ENCODE data around the gene KLHL29. TPM values are rescaled to one million over a fixed set of nuclear protein-coding genes. Genes with fewer than 3 reads are reported as not detected.

KLHL29 gene
- total RNA-seq, 2 donors from 2014 or later = 2.0 to 2.9 TPM

DNA sequence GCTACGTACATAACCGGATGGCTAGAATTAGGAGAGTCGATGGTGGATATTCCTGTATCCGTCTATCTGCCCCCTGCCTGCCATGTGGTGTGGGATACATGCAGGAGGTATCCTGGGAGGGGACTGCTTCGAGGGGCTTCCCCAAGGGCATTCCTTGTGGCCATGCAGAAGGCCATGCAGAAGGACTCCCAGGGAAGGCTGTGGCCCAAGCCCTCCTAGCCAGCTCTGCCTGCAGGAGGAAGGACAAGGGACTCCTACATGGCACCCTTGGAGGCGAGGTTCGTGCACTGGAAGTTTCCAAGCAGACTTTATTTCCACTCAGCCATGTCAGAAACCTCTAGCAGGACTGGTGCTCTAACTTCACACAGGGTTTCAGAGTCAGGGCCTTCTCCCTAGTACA is 136.1 kb downstream of the KLHL29 start:
- Histone ChIP-seq H3K27ac (no peak overlapping the region), H3K4me1 (no peaks in the 10 kb centered on the region), H3K36me3 (no peaks in the 10 kb centered on the region), H3K4me3 (no peak overlapping the region), H3K27me3 (no peaks in the 10 kb centered on the region), H3K9me3 (no peaks in the 10 kb centered on the region), H3K9ac (ENCODE audit: low read depth in 2 of 2, low read length in 2 of 2) (no peak overlapping the region)
- no peak for DNase-seq
- intact Hi-C loops (cut with DNase I) = no loop called here
- TF ChIP-seq, protein P1, sequence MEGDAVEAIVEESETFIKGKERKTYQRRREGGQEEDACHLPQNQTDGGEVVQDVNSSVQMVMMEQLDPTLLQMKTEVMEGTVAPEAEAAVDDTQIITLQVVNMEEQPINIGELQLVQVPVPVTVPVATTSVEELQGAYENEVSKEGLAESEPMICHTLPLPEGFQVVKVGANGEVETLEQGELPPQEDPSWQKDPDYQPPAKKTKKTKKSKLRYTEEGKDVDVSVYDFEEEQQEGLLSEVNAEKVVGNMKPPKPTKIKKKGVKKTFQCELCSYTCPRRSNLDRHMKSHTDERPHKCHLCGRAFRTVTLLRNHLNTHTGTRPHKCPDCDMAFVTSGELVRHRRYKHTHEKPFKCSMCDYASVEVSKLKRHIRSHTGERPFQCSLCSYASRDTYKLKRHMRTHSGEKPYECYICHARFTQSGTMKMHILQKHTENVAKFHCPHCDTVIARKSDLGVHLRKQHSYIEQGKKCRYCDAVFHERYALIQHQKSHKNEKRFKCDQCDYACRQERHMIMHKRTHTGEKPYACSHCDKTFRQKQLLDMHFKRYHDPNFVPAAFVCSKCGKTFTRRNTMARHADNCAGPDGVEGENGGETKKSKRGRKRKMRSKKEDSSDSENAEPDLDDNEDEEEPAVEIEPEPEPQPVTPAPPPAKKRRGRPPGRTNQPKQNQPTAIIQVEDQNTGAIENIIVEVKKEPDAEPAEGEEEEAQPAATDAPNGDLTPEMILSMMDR (IDR thresholded peaks at IDR 0.05) = no peak

DNA sequence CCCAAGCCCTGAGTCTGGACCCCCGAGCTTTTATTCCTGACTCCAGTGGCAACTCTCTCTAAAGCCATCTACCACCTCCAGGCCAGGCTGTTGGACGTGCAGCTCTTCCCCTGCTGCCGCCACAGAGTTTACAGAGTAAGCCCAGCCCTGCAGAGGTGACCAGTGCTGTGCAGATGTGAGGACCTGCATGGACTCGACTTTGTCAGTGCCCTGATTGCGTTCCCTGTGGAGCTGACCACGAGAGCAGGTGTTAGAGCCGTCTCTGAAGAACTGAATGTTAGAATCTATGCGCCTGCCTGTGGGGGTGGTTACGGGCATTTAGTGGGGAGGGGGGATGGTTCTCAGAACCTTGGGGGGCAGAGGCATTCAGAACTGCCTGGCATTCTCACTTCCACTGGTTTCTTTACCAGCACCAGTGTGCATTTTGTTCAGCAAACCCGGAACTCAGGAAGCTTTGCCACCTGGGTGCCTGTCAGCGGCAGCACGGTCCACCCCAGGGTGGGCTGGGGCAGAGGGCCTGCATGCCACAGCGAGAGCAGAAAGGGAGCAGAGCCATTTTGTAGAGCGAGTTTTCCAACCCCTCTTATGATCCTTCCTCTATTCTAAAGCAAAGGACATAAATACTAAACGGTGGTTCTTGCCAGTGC is 137.9 kb downstream of the KLHL29 start:
- TF ChIP-seq, protein P1 (IDR thresholded peaks at IDR 0.05) = no peak
- no peaks in the 10 kb centered on the region for H3K36me3 ChIP-seq
- intact Hi-C loops (cut with DNase I) = no loop called here
- no peak overlapping the region for H3K4me3 ChIP-seq
- no peak overlapping the region for H3K9ac ChIP-seq (ENCODE audit: low read depth in 2 of 2, low read length in 2 of 2)
- no peak overlapping the region for H3K27ac ChIP-seq
- H3K27me3 ChIP-seq = no peaks in the 10 kb centered on the region
- DNase-seq = no peak
- H3K9me3 ChIP-seq = no peaks in the 10 kb centered on the region
- H3K4me1 ChIP-seq = no peaks in the 10 kb centered on the region

DNA sequence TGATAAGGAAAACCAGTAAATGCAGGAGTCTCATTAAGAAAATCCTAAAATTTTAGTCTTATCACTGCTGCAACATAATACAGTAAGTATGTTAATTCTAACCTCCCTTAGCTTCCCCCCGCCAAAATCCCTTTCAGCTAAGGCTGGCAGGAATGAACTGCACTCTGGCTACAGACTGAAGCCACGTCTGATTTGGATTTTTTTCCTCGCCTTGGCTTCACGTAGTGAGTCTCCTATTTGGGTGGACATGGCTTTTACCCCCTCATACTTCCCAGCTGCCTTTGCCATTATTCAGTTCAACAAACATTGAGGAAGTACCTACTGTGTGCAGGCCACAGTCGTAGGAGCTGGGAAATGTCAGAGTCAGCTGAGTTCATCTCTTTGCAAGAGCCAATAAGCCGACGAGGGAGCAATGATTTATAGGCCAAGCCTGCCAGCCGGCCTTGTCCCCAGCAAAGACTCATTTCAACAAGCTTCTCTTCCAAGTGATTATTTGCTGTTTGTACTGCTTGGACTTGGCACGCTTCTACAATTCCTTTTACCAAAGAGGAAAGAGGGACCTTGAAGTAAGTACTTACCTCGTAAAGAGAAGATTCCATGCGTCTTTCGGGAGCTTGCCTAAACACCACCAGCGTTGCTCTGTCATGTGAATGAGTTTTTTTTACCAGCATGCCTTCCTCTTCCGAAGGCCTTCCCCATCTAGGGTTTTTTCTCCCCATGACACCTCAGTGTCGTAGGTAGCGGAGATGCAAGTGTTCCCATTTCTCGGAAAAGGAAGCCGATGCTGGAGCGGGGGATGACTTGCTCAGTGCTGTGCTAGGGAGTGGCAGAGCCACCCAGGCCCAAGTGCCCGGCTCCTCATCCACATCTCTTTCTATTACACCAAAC is 138.6 kb downstream of the KLHL29 start:
- Histone ChIP-seq H3K27ac (no peak overlapping the region), H3K36me3 (no peaks in the 10 kb centered on the region), H3K9me3 (no peaks in the 10 kb centered on the region), H3K4me1 (no peaks in the 10 kb centered on the region), H3K9ac (ENCODE audit: low read depth in 2 of 2, low read length in 2 of 2) (no peak overlapping the region), H3K27me3 (no peaks in the 10 kb centered on the region), H3K4me3 (no peak overlapping the region)
- intact Hi-C loops (cut with DNase I) = no loop called here
- no peak for DNase-seq
- TF ChIP-seq, protein P1 (IDR thresholded peaks at IDR 0.05) = no peak

DNA sequence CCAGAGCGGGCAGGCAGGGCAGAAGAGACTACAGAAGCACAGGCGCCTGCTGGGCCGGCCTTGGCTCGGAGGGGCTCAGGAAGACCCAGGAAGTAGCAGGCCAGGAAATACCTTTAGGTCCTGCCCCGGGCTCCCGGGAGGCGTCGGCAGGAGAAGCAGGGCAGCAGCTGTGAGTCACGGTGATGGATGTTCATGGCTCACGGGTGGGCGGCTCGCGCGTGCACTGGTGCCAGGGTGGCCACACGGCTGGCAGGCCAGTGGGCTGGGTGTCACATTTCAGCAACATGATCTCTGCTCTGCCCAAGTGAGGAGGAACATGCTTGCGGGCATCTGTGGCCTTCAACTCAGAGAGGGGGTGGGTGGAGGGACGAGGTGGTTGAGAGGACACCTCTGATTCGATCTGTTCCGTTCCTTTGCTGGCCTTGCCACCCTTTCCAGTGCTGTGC is 139.3 kb downstream of the KLHL29 start:
- Histone ChIP-seq H3K4me1 (no peaks in the 10 kb centered on the region), H3K27ac (no peak overlapping the region), H3K27me3 (no peaks in the 10 kb centered on the region), H3K9me3 (no peaks in the 10 kb centered on the region), H3K36me3 (no peaks in the 10 kb centered on the region), H3K9ac (ENCODE audit: low read depth in 2 of 2, low read length in 2 of 2) (no peak overlapping the region), H3K4me3 (no peak overlapping the region)
- intact Hi-C loops (cut with DNase I) = no loop called here
- TF ChIP-seq, protein P1 (IDR thresholded peaks at IDR 0.05) = no peak
- DNase-seq = no peak

DNA sequence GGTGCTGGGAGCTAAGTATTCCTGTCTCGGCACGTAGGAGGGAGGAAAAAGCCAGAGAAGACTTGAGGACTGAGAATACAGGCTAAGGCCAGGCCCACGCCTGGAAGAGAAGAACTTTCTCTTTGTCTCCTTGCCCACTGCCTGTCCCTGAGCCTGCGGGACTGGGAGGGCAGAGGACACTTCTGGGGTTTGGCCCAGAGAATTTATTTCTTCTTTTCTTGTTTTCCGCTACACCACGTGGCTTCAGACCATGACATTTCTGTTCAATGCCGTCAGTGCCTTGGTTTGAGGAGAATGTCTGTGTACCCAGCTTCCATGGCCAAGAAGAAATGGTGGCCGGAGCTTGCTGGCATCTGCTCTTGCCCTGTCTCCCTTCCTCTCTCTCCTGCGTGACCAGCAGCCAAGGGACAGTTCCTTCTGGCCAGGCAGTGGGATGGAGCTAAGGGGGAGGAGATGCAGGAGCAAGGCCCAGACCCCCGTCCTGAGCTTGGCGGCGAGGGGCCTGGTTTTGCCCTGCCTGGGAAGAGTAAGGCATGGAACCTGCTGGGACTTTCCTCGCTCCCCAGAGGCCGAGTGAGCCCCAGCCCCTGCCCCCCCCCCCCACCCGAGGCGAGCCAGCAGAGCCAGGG is 140.3 kb downstream of the KLHL29 start:
- Histone ChIP-seq H3K4me3 (no peak overlapping the region), H3K27ac (no peak overlapping the region), H3K27me3 (no peaks in the 10 kb centered on the region), H3K9me3 (no peaks in the 10 kb centered on the region), H3K36me3 (no peaks in the 10 kb centered on the region), H3K4me1 (no peaks in the 10 kb centered on the region), H3K9ac (ENCODE audit: low read depth in 2 of 2, low read length in 2 of 2) (no peak overlapping the region)
- TF ChIP-seq, protein P1 (IDR thresholded peaks at IDR 0.05) = no peak
- DNase-seq = no peak
- intact Hi-C loops (cut with DNase I) = no loop called here

All from colonic mucosa (tissue), 4 donors.